ENCODE data around the gene FRMD8. TPM values are rescaled to one million over a fixed set of nuclear protein-coding genes. Genes with fewer than 3 reads are reported as not detected.

FRMD8 gene
- total and polyA plus RNA-seq, 2 of the 4 experiments (the other 2 are of a cell fraction), result 11.3 to 19.8 TPM

GRCh38 chr11:65427691-65428577, 41.5 kb downstream of the FRMD8 start:
- no peaks in the 10 kb centered on the region for H3K9me3 ChIP-seq (ENCODE audit: control insufficient read depth, insufficient read depth, low read length)
- H4K8ac ChIP-seq (ENCODE audit: low read depth in 2 of 2, low read length in 2 of 2), result peak overlapping the region in 1 of 2 experiments; percentile 13; a peak in 1 of 4 replicates
- CTCF ChIA-PET, result no interaction called here
- H3K36me3 ChIP-seq (ENCODE audit: control insufficient read depth, insufficient read depth, low read length), result peaks cover 41% of the 10 kb centered on the region
- dilution Hi-C loops (cut with HindIII; ENCODE audit: low sequenced_read_pairs, unreplicated experiment), result no loop called here
- H2BK15ac ChIP-seq (ENCODE audit: low read depth, low read length), result no peak overlapping the region
- 0 out of 2 replicates have a peak overlapping the region, but pooled peaks have one; percentile 19 for H3K4ac ChIP-seq (ENCODE audit: low read depth, low read length)
- H2AFZ ChIP-seq (replicated peaks; ENCODE audit: low read length, poor library complexity), result peak overlapping the region; percentile 46
- H3K4me2 ChIP-seq (ENCODE audit: low read depth, low read length), result peak overlapping the region; percentile 82
- TF ChIP-seq RCOR1 (IDR thresholded peaks at IDR 0.05; ENCODE audit: insufficient replicate concordance, low read length), result no peak
- no peak for TF ChIP-seq CEBPB (IDR thresholded peaks at IDR 0.05; ENCODE audit: low read depth, low read length)
- TF ChIP-seq MAZ (IDR thresholded peaks at IDR 0.05; ENCODE audit: borderline replicate concordance, low read depth, low read length), result peak; percentile 56; the same call in 1 of the 2 replicates
- TF ChIP-seq SMC3 (IDR thresholded peaks at IDR 0.05; ENCODE audit: low read depth, low read length), result 0 out of 2 replicates have a peak, but pooled peaks have one; percentile 6
- TF ChIP-seq FOS (IDR thresholded peaks at IDR 0.05; ENCODE audit: low read depth, low read length), result no peak
- TF ChIP-seq CHD1 (IDR thresholded peaks at IDR 0.05; ENCODE audit: low read depth, low read length), result peak; percentile 87
- peak; percentile 57; the same call in 1 of the 2 replicates for TF ChIP-seq BHLHE40 (IDR thresholded peaks at IDR 0.05; ENCODE audit: low read depth, low read length)
- peak; percentile 87 for TF ChIP-seq POLR2A (IDR thresholded peaks at IDR 0.05; ENCODE audit: low read depth, low read length)
- peaks cover 0 to 17% of the 10 kb centered on the region in 2 experiments; a peak in 2 of 4 replicates for H3K79me1 ChIP-seq (ENCODE audit: low read depth in 1 of 2, low read length in 2 of 2)
- peak overlapping the region; percentile 11 for H2AK9ac ChIP-seq (replicated peaks; ENCODE audit: low read depth, low read length, poor library complexity)
- H4K91ac ChIP-seq (ENCODE audit: insufficient read depth, low read depth, low read length), result no peak overlapping the region
- 0 out of 2 replicates have a peak overlapping the region, but pooled peaks have one; percentile 5 for H2AK5ac ChIP-seq (ENCODE audit: low read depth, low read length)
- POLR2A ChIA-PET (ENCODE audit: unreplicated experiment), result no interaction called here
- no peaks in the 10 kb centered on the region for H3K27me3 ChIP-seq (ENCODE audit: control insufficient read depth, insufficient read depth, low read length)
- H3K56ac ChIP-seq (ENCODE audit: extremely low read depth, insufficient read depth, low read length), result 0 out of 2 replicates have a peak overlapping the region, but pooled peaks have one; percentile 5
- peak overlapping the region; percentile 73; the same call in 1 of the 2 replicates for H3K14ac ChIP-seq (replicated peaks; ENCODE audit: low read depth, low read length)
- peak overlapping the region; percentile 95 for H3K23ac ChIP-seq (ENCODE audit: low read depth, low read length)
- H4K20me1 ChIP-seq (ENCODE audit: insufficient read depth, low read length), result peaks cover 99% of the 10 kb centered on the region
- intact Hi-C loops (cut with micrococcal nuclease), result no loop called here
- no TSS peak for BruUV-seq (replicated peaks)
- peak overlapping the region; percentile 66 for H3K9ac ChIP-seq (ENCODE audit: low read depth, low read length)
- peak; percentile 78 for DNase-seq
- no peaks in the 10 kb centered on the region for H3K4me1 ChIP-seq (ENCODE audit: control insufficient read depth, insufficient read depth, low read length)
- in situ Hi-C loops (cut with MboI; ENCODE audit: low sequenced_read_pairs), result no loop called here
- peak overlapping the region; percentile 92 for H3K4me3 ChIP-seq (ENCODE audit: insufficient read depth, low read depth, low read length)
- 50% methylated on average over 3 of the region's 11 CpGs; no CpG with 5 or more reads in 1 of the 2 experiments for WGBS, 2 experiments (ENCODE audit: extremely low coverage in 2 of 2, insufficient read length in 1 of 2)
- peak overlapping the region; percentile 62; the same call in 1 of the 2 replicates for H3K27ac ChIP-seq (ENCODE audit: insufficient read depth, low read length)
- H3K18ac ChIP-seq (ENCODE audit: low read depth, low read length), result no peak overlapping the region
- H4K5ac ChIP-seq (ENCODE audit: low read depth, low read length), result no peak overlapping the region
- no peak overlapping the region for H2BK120ac ChIP-seq (ENCODE audit: low read depth, low read length)
- H2BK20ac ChIP-seq (ENCODE audit: low read depth, low read length), result no peak overlapping the region
- peak overlapping the region; percentile 77 for H2BK5ac ChIP-seq (ENCODE audit: low read depth, low read length, poor library complexity, severe bottlenecking)
- ATAC-seq (ENCODE audit: low read depth), result peak; percentile 2
- H3K9me1 ChIP-seq (ENCODE audit: insufficient read depth, low read length), result no peaks in the 10 kb centered on the region; the same call in 1 of the 2 replicates

Measured in IMR-90 (cell line).